ENCODE results near the gene BLTP3A.
"Not testable (repeated sequence)": the region's sequence is repeated elsewhere in the genome, so short reads cannot be mapped to it uniquely, and the experiment has no call there.

The BLTP3A gene

DNA sequence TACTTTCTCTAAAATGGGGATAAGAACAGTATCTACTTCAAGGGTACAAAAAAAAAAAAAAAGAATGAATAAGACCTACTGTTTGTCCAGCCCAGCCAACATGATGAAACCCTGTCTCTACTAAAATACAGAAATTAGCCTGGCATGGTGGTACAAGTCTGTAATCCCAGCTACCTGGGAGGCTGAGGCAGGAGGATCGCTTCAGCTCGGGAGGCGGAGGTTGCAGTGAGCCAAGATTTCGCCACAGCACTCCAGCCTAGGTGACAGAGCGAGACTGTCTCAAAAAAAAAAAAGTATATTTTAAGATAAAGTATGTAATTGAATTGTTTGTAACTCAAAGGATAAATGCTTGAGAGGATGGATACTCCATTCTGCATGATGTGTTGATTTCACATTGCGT lies 2.0 kb downstream of the BLTP3A start:
- no peak for DNase-seq

DNA sequence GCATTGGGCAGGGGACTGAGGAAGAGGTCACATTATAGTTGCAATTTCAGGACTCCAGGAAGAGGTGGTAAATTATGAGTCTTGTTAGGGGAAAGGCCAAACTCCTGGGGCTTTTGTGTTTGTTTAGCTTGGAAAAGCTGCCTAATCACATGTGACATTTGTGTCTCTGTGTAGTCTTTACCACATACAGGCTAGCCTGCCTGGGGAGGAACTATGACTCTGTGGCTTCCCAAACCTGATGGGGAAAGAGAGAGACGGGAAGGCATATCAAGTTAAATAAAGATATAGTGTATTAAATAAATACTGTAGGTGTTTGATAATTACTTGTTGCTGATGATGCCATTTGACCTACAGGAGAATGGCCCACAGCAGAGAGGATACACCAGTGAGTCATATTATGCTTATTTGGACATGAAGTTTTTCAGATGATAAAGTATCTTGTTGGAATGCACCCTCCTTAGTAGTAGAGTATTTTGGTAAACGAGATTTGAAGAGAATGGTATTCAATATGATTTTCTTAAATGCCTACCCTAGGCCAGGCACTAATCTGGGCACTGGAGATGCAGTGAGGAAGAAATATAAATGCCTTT lies 4.0 kb downstream of the BLTP3A start:
- DNase-seq = no peak

- DNase-seq = no peak
Observed at GRCh38 chr6:34798057-34798456, 6.2 kb downstream of the BLTP3A start.

DNA sequence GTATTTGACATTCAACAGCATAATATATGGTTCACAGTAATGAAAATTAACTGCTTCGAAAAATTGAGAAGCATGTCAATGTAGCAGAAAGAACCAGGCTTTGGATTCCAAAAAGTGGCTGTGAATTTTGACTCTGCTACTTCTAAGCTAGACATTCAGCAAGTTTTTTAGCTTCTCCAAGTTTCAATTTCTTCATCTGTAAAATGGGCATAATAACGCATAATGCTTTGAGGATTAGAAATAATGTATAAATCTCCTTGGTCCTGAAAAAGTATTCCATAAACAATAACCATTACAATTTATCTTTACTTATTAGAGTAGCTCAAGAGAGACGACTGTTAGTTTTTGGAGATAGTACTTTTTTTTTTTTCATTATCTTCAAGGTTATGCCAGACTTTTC lies 7.7 kb downstream of the BLTP3A start:
- DNase-seq = no peak

DNA sequence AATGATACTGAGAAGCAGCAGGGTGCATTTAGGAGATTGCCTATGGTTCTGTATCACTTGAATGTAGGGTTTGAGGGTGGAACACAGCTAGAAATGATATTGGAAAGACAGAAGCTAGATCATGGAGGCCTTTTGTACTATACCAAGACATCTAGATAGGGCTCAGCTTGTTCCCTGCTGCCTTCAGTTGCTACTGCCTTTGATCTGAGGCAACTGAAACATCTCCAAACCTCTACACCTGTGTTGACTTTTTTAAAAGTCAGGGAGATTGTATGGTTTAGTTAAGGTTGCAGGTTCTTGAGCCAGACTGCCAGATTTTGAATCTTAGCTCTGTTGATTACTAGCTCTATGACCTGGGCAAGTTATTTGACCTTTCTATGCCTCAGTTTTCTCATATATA lies 12.7 kb downstream of the BLTP3A start:
- no peak for DNase-seq

DNA sequence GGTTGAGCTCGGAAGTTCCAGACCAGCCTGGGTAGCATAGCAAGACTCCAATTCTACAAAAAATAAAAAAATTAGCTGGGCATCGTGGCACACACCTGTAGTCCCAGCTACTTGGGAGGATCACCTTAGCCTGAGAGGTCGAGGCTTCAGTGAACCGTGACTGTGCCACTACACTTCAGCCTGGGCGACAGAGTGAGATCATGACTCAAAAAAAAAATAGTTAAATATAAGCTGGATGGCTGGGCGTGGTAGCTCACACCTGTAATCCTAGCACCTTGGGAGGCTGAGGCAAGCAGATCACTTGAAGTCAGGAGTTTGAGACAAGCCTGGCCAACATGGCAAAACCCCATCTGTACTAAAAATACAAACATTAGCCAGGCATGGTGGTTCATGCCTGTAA lies 13.2 kb downstream of the BLTP3A start:
- DNase-seq = not testable (repeated sequence)

GRCh38 chr6:34806738-34807453 lies 15.0 kb downstream of the BLTP3A start:
- DNase-seq = no peak

- not testable (repeated sequence) for DNase-seq
Observed at GRCh38 chr6:34808473-34808872, 16.6 kb downstream of the BLTP3A start.

GRCh38 chr6:34809419-34809818 lies 17.5 kb downstream of the BLTP3A start:
- not testable (repeated sequence) for DNase-seq

GRCh38 chr6:34810017-34810882 lies 18.4 kb downstream of the BLTP3A start:
- DNase-seq = no peak

DNA sequence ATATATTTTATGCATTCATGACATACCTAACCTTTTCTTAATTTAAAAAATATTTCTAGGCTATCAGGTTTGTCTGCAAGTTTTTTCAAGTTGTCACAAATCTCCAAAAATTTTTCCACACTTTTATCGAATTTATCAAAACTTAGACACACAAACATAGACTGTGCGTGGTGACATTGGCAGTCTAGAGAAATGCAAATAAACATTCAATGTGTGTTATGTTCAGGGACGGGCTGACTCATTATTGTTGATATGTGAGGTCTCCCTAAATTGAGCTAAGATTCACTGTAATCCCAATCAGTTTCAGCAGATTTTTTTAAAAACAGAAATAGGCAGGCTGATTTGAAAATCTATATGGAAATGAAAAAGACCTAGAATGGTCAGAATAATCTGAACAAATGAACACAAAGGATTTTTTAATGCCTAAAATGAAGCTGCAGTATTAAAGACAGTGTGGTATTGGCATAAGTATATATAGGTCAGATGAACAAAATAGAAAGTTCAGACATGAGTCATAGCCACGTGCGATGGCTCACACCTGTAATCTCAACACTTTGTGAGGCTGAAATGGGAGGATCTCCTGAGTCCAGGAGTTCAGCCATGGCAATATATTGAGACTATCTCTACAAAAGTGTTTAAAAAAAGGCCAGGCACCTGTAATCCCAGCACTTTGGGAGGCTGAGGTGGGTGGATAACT lies 19.2 kb downstream of the BLTP3A start:
- peak; percentile 2 for DNase-seq

DNA sequence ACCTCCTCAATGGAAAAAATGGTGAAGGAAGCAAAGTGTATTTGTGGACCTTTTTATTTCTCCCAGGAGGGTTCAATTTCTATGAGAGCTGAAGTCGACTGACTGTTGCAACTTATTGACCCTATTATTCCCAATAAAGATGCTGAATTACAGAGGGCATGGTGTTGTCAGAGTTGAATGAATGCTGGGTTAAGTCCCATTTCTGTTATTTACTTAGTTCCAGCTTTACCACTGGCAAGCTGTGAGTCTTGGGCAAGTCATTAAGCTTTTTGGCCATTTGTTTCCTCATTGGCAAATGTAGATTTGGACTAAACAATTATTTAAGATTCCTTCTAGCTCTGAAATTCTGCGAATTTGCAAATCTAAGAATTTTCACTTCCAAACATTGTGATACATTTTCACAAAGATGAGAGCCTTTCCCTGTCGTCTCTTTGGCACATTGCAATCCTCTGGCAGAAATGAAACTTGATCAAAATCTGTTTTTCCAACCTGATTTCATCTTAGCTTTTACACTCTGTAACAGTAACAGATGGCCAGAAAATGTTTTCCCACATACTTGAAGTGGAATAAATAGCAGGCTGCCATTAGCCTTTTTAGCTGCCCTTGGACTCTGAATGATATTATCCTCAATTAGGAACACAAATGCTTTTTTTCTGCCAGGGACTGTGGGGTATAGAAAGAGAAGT lies 21.3 kb downstream of the BLTP3A start:
- no peak for DNase-seq

GRCh38 chr6:34816635-34817301 lies 24.9 kb downstream of the BLTP3A start:
- DNase-seq = no peak

- no peak for DNase-seq
Observed at GRCh38 chr6:34817446-34817845, 25.6 kb downstream of the BLTP3A start.

- not testable (repeated sequence) for DNase-seq
Observed at GRCh38 chr6:34818872-34819570, 27.1 kb downstream of the BLTP3A start.

- DNase-seq = no peak
Observed at GRCh38 chr6:34819571-34820480, 27.9 kb downstream of the BLTP3A start.

- no peak for DNase-seq
Observed at GRCh38 chr6:34829137-34829536, 37.3 kb downstream of the BLTP3A start.

DNA sequence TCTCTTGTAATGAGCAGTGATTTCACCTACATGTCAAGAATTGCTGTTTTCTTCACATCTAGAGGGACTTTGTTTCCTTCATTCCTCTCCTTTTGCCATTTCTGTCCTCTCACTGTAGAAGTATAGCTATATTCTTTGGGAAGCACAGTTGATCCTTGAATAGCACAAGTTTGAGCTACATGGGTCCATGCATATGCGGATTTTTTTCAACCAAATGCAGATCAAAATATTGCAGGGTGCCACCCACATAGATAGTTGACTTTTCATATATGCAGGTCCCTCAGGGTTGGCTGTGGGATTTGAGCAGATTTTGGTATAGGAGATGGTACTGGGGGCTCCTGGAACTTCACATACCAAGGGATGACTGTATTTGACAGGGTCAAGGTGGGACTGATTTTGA lies 41.1 kb downstream of the BLTP3A start:
- DNase-seq = no peak

- DNase-seq = no peak
Observed at GRCh38 chr6:34834789-34835518, 43.1 kb downstream of the BLTP3A start.

DNA sequence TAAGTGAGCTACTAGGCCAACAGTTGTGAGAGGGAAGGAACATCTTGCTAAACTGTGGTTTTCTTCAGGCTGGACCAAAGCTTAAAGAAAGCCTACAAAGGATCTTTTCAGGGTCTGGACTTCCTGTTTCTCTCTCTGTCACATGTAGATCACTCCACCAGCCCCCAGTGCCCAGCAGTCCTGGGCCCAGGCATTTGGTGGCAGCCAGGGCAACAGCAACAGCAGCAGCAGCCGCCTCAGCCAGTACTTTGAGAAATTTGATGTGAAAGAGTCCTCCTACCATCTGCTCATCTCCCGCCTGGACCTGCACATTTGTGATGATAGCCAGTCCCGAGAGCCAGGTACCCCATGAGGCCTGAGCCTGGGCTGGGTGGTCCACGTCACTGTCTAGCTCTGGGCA lies 44.1 kb downstream of the BLTP3A start:
- DNase-seq = no peak
